Measurements from ENCODE around the gene PCGF3.

The PCGF3 gene

GRCh38 chr4:707929-708630 lies 2.4 kb downstream of the PCGF3 start:
- Histone ChIP-seq H3K4me3 (ENCODE audit: low read length) (no peak overlapping the region), H3K4me1 (ENCODE audit: insufficient read depth, low read length) (peaks cover 7% of the 10 kb centered on the region)

GRCh38 chr4:708631-708933 lies 3.0 kb downstream of the PCGF3 start:
- H3K27me3 ChIP-seq (ENCODE audit: insufficient read depth, low read length): no peaks in the 10 kb centered on the region
- H3K9me3 ChIP-seq (ENCODE audit: low read length): peaks cover 9% of the 10 kb centered on the region
- peaks cover 7% of the 10 kb centered on the region for H3K4me1 ChIP-seq (ENCODE audit: insufficient read depth, low read length)
- peaks cover 24% of the 10 kb centered on the region for H3K36me3 ChIP-seq (ENCODE audit: insufficient read depth, low read length)
- no peak overlapping the region for H2AFZ ChIP-seq (ENCODE audit: low read depth, low read length)
- no peak overlapping the region for H3K4me3 ChIP-seq (ENCODE audit: low read length)

More at GRCh38 chr4:707929-708630, 2.4 kb downstream of the PCGF3 start:
- H3K36me3 ChIP-seq (ENCODE audit: insufficient read depth, low read length): peaks cover 24% of the 10 kb centered on the region
- peaks cover 9% of the 10 kb centered on the region for H3K9me3 ChIP-seq (ENCODE audit: low read length)
- H3K27me3 ChIP-seq (ENCODE audit: insufficient read depth, low read length): no peaks in the 10 kb centered on the region
- H2AFZ ChIP-seq (ENCODE audit: low read depth, low read length): no peak overlapping the region

- peaks cover 29% of the 10 kb centered on the region for H3K36me3 ChIP-seq (ENCODE audit: insufficient read depth, low read length)
Measured at GRCh38 chr4:709348-709747, 3.7 kb downstream of the PCGF3 start.

GRCh38 chr4:710116-710515 lies 4.5 kb downstream of the PCGF3 start:
- Histone ChIP-seq H2AFZ (ENCODE audit: low read depth, low read length) (no peak overlapping the region), H3K27me3 (ENCODE audit: insufficient read depth, low read length) (no peaks in the 10 kb centered on the region), H3K9me3 (ENCODE audit: low read length) (peaks cover 9% of the 10 kb centered on the region), H3K4me1 (ENCODE audit: insufficient read depth, low read length) (peaks cover 7% of the 10 kb centered on the region), H3K4me3 (ENCODE audit: low read length) (no peak overlapping the region), H3K36me3 (ENCODE audit: insufficient read depth, low read length) (peaks cover 32% of the 10 kb centered on the region)

More at GRCh38 chr4:709348-709747, 3.7 kb downstream of the PCGF3 start:
- H3K4me1 ChIP-seq (ENCODE audit: insufficient read depth, low read length): peaks cover 7% of the 10 kb centered on the region
- peaks cover 9% of the 10 kb centered on the region for H3K9me3 ChIP-seq (ENCODE audit: low read length)
- no peak overlapping the region for H3K4me3 ChIP-seq (ENCODE audit: low read length)
- no peaks in the 10 kb centered on the region for H3K27me3 ChIP-seq (ENCODE audit: insufficient read depth, low read length)
- no peak overlapping the region for H2AFZ ChIP-seq (ENCODE audit: low read depth, low read length)

- Histone ChIP-seq H3K4me3 (ENCODE audit: low read length) (no peak overlapping the region), H2AFZ (ENCODE audit: low read depth, low read length) (no peak overlapping the region), H3K36me3 (ENCODE audit: insufficient read depth, low read length) (peaks cover 32% of the 10 kb centered on the region), H3K27me3 (ENCODE audit: insufficient read depth, low read length) (no peaks in the 10 kb centered on the region), H3K4me1 (ENCODE audit: insufficient read depth, low read length) (peaks cover 7% of the 10 kb centered on the region), H3K9me3 (ENCODE audit: low read length) (peaks cover 9% of the 10 kb centered on the region)
Measured at GRCh38 chr4:710916-711315, 5.3 kb downstream of the PCGF3 start.

GRCh38 chr4:712093-712492 lies 6.5 kb downstream of the PCGF3 start:
- Histone ChIP-seq H3K27me3 (ENCODE audit: insufficient read depth, low read length) (no peaks in the 10 kb centered on the region), H3K4me3 (ENCODE audit: low read length) (no peak overlapping the region), H3K36me3 (ENCODE audit: insufficient read depth, low read length) (peaks cover 32% of the 10 kb centered on the region), H2AFZ (ENCODE audit: low read depth, low read length) (no peak overlapping the region), H3K4me1 (ENCODE audit: insufficient read depth, low read length) (peaks cover 3% of the 10 kb centered on the region), H3K9me3 (ENCODE audit: low read length) (peaks cover 9% of the 10 kb centered on the region)

- H2AFZ ChIP-seq (ENCODE audit: low read depth, low read length): no peak overlapping the region
- no peaks in the 10 kb centered on the region for H3K4me1 ChIP-seq (ENCODE audit: insufficient read depth, low read length)
- H3K36me3 ChIP-seq (ENCODE audit: insufficient read depth, low read length): peaks cover 32% of the 10 kb centered on the region
- H3K27me3 ChIP-seq (ENCODE audit: insufficient read depth, low read length): no peaks in the 10 kb centered on the region
- peaks cover 9% of the 10 kb centered on the region for H3K9me3 ChIP-seq (ENCODE audit: low read length)
- no peak overlapping the region for H3K4me3 ChIP-seq (ENCODE audit: low read length)
Measured at GRCh38 chr4:712916-713632, 7.4 kb downstream of the PCGF3 start.

GRCh38 chr4:714087-714486 lies 8.5 kb downstream of the PCGF3 start:
- Histone ChIP-seq H3K9me3 (ENCODE audit: low read length) (peaks cover 7% of the 10 kb centered on the region), H3K27me3 (ENCODE audit: insufficient read depth, low read length) (no peaks in the 10 kb centered on the region), H3K36me3 (ENCODE audit: insufficient read depth, low read length) (peaks cover 25% of the 10 kb centered on the region), H3K4me3 (ENCODE audit: low read length) (no peak overlapping the region), H3K4me1 (ENCODE audit: insufficient read depth, low read length) (no peaks in the 10 kb centered on the region), H2AFZ (ENCODE audit: low read depth, low read length) (no peak overlapping the region)

GRCh38 chr4:717601-718320 lies 12.1 kb downstream of the PCGF3 start:
- Histone ChIP-seq H2AFZ (ENCODE audit: low read depth, low read length) (no peak overlapping the region), H3K27me3 (ENCODE audit: insufficient read depth, low read length) (no peaks in the 10 kb centered on the region), H3K4me3 (ENCODE audit: low read length) (no peak overlapping the region), H3K36me3 (ENCODE audit: insufficient read depth, low read length) (peaks cover 29% of the 10 kb centered on the region), H3K4me1 (ENCODE audit: insufficient read depth, low read length) (no peaks in the 10 kb centered on the region), H3K9me3 (ENCODE audit: low read length) (peaks cover 21% of the 10 kb centered on the region)

GRCh38 chr4:718460-718859 lies 12.8 kb downstream of the PCGF3 start:
- H3K27me3 ChIP-seq (ENCODE audit: insufficient read depth, low read length): no peaks in the 10 kb centered on the region
- peaks cover 27% of the 10 kb centered on the region for H3K9me3 ChIP-seq (ENCODE audit: low read length)
- H3K36me3 ChIP-seq (ENCODE audit: insufficient read depth, low read length): peaks cover 36% of the 10 kb centered on the region
- H2AFZ ChIP-seq (ENCODE audit: low read depth, low read length): no peak overlapping the region
- H3K4me3 ChIP-seq (ENCODE audit: low read length): no peak overlapping the region
- no peaks in the 10 kb centered on the region for H3K4me1 ChIP-seq (ENCODE audit: insufficient read depth, low read length)

- H3K27me3 ChIP-seq (ENCODE audit: insufficient read depth, low read length): no peaks in the 10 kb centered on the region
- peaks cover 30% of the 10 kb centered on the region for H3K9me3 ChIP-seq (ENCODE audit: low read length)
- no peaks in the 10 kb centered on the region for H3K4me1 ChIP-seq (ENCODE audit: insufficient read depth, low read length)
- H3K4me3 ChIP-seq (ENCODE audit: low read length): no peak overlapping the region
- peaks cover 33% of the 10 kb centered on the region for H3K36me3 ChIP-seq (ENCODE audit: insufficient read depth, low read length)
- no peak overlapping the region for H2AFZ ChIP-seq (ENCODE audit: low read depth, low read length)
Measured at GRCh38 chr4:720111-720860, 14.7 kb downstream of the PCGF3 start.

- H3K9me3 ChIP-seq (ENCODE audit: low read length): peaks cover 30% of the 10 kb centered on the region
- H3K36me3 ChIP-seq (ENCODE audit: insufficient read depth, low read length): peaks cover 33% of the 10 kb centered on the region
- no peak overlapping the region for H3K4me3 ChIP-seq (ENCODE audit: low read length)
- no peak overlapping the region for H2AFZ ChIP-seq (ENCODE audit: low read depth, low read length)
- H3K27me3 ChIP-seq (ENCODE audit: insufficient read depth, low read length): no peaks in the 10 kb centered on the region
- no peaks in the 10 kb centered on the region for H3K4me1 ChIP-seq (ENCODE audit: insufficient read depth, low read length)
Measured at GRCh38 chr4:721261-722168, 15.9 kb downstream of the PCGF3 start.

Measured in neuron (in vitro differentiated cells).